Measurements from ENCODE around the gene SMPD3.

SMPD3 gene

DNA sequence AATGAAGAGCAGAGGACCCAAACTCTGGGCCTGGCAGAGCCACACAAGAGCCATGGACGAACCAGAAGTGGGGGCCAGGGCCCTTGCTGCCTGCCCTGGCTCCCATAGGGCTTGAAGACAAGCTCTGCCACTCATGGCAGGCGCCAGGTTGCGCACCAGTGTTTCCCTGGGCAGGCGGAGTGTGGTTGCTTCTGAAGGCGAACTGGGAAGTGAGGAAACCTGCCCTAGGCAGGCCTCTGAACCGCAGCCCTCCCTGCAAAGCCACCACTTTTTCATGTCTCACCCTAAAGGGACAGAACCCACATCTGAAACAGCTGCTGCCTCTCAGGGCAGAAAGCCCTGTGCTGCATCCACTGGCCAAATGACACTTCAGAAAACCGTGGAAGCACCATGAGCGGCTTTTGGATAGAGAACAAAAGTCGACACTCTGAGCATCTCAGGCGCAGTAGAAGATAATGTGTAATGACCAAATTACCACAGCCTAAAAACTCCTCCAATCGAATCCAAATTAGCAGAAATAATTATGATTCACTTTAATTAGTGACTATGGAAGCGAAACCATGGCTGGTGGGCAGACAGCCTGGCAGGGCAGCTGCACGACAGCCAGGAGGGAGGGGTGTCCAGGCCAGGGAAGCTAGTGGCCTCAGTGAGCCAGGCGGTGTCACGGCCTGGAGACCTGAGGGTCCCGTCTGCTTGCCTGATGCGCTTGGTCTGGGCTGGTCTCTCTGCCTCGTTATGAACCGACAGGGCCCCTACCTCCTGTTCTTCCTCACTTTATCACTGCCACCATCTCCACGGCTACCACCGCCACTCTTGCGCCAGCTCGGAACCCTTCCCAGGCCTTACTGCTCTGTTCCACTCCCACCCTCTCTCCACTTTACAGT is 78.4 kb downstream of the SMPD3 start:
- no peak for DNase-seq (ENCODE audit: low read depth)

- no peak for DNase-seq (ENCODE audit: low read depth)
These were observed 79.1 kb downstream of the SMPD3 start for GRCh38 chr16:68369168-68369567.

- no peak for DNase-seq (ENCODE audit: low read depth)
These were observed 79.9 kb downstream of the SMPD3 start for GRCh38 chr16:68368301-68368888.

DNA sequence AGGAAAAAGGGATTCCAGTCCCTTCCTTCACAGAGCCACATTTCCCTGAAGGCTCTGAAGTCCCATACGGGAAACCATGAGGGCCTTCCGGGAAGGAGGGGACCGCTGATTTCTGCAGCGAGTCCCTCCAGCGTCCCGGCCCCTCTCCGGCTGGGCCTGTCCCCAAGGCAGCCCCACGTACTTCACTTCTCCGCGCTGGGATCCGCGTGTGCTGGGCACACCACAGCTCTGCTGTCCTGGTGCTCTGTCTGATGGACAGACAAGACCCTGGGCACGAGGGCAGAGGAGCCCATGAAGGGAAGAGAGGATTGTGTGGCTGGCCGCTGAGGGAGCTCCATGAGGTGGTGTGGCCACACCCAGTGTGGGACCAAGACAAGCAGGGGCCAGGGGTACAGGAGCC is 80.4 kb downstream of the SMPD3 start:
- no peak for DNase-seq (ENCODE audit: low read depth)

- no peak for DNase-seq (ENCODE audit: low read depth)
These were observed 80.9 kb downstream of the SMPD3 start for GRCh38 chr16:68367440-68367839.

DNA sequence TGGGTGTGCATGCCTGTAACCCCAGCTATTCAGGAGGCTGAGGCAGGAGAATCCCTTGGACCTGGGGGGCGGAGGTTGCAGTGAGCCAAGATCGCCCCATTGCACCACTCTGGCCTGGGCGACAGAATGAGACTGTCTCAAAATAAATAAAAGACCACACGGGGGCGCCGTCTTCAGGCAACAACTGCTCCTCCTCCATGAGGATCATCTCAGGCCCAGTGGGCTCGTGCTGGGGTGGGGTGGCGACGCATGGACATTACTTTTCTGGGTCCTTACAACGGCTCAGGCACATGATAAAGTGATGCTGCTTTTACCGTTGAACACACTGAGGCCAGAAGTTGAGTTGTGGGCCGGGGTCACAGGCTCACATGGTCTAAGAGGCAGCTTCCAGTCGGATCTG is 81.3 kb downstream of the SMPD3 start:
- DNase-seq (ENCODE audit: low read depth) = no peak

- no peak for DNase-seq (ENCODE audit: low read depth)
These were observed 82.2 kb downstream of the SMPD3 start for GRCh38 chr16:68366062-68366461.

GRCh38 chr16:68365167-68365817 is 83.0 kb downstream of the SMPD3 start:
- DNase-seq (ENCODE audit: low read depth) = no peak

GRCh38 chr16:68364561-68364998 is 83.7 kb downstream of the SMPD3 start:
- DNase-seq (ENCODE audit: low read depth) = no peak

DNA sequence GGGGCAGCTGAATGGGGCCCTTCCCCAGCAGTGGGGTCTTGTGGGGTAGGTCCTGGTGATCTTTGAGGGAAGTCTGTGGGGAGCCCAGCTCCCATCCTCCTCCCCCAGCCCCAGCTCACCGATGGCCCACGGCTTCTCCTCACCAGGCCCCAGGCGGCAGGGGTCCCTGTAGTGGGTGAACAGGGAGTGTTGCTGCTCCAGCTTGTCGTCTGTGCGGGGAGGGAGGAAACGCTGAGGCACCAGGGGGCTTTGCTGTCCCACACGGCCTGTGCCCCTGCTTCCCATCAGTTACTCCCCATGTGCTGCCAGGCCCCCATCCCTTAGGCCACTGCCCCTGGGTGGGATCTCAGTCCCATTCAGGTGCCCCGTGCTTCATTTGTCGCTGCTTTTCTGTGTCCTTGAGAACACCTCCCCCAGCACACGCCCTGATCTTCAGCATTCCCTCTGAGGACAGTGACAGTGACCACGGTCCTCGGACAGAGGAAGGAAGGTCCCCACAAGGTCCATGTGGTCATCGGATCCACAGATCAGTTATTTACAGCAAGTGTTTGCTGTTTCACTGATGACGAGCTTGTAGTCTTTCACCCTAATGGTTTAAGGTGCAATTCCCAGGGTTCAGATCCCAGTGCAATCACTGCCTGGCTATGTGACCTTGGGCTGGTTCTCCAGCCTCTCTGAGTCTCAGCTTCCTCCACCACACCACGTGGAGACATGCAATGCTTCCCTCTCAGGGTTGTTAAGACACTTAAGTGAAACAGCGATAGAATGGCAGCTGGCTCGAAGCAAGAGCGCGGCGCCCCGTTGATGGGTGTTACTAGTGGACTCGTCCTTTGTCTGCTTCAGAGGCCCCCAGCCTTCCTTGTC is 84.4 kb downstream of the SMPD3 start:
- DNase-seq (ENCODE audit: low read depth) = no peak

DNA sequence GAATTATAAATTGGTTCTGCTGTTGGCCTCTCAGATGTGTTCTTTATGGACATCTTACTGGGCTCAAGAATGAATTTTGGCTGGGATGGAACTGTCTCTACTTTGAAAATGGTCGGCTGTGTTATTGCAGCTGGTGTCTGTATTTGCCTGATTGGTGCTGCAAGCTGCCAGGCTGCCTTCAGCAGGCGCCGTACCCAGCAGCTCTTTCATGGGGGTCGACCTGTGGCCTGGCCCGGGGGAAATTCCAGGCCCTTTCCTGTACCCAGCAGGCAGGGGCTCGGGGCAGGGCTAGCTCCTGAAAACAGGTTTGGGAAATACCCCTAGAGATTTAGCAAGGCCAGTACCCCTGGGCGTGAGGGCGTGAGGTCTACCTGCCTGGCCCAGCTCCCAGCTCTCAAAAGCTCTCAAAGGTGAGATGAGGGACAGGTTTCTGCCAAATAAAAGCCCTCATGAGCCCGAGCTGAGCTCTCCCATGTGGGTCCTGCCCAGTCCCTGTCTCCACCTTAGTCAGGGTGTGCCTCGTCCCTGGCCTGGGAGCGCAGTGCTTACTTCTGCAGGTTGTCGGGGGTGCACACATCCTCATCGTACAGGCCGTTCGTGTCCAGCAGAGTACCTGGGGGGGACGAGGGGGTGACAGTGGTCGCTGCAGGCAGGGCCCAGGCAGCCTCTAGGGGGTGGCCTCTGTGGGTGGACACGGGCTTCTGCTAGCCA is 85.2 kb downstream of the SMPD3 start:
- DNase-seq (ENCODE audit: low read depth) = no peak

GRCh38 chr16:68362262-68362913 is 85.9 kb downstream of the SMPD3 start:
- DNase-seq (ENCODE audit: low read depth) = no peak

DNA sequence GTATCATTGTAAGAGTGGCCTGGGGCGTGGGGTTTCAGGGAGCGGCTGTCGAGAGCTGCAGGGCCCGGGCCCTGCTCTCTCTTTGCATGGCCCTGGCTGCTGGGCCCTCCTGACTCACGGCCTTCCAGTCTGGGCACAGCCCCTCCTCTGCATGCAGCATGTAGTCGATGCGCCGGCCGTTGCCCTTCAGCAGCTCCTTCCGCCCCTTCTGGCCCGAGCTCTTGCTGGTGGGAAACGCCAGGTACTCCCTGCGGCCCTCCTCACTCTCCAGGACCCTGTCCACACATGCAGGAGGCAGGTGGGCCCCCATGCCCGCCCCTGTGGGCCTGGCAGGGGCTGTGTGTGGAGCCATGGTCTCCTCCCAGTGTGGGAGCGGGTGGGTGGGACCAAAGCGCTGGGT is 86.8 kb downstream of the SMPD3 start:
- no peak for DNase-seq (ENCODE audit: low read depth)

GRCh38 chr16:68360956-68361355 is 87.4 kb downstream of the SMPD3 start:
- DNase-seq (ENCODE audit: low read depth) = no peak

DNA sequence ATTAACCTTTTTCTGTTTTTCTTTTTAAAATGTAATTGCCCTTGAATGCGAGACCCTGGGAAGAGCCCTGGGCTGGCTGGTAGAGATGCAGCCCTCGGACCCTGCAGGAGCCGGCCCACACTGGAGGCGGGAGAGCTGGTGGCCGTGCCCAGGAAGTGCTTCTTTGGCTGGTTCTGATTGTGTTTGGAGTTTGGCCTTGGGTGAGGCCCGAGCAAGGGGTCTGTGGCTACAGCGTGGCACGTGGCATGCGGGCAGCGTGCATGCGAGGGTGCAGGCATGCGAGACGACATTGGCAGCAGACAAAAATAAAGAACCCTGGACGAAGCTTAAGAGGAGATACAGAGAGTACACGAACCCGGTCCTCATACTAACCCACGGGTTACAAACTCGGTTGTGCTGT is 87.8 kb downstream of the SMPD3 start:
- DNase-seq (ENCODE audit: low read depth) = no peak

DNA sequence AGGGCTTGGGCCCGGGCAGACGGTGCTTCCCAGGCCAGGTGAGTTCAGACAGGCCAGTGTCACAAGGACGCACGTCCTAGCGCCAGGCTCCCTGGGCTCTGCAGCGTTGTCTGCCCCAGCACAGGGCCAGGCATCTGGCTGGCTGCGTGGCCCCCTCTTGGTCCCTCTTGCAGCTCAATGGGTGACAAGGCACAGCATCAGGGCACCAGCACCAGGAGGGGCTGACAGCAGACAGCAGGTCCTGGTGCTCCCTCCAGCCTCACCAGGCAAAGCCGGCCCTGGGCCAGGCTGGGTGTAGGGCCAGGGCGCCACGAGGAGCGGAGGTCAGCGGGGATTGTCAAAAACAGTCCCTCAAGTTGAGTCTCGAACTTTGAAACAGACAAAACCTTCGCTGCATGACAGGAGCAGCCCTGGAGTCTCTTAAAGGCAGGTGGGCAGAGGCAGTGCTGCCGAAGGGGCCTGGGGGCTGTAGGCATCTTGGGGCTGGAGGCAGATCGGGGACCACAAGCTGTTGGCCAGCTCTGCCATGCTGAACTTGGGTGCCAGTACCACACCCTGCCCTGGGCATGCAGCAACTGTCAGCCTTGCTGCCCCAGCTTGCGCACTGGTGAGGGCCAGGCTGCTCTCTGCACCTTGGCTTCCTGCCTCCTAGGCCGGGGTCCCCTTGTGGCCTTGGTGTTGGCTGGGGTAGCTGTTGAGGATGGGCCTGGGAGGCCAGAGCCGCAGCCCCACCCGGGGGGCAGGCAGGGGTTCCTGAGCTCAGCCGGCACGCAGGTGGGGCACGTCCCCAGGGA is 88.7 kb downstream of the SMPD3 start:
- no peak for DNase-seq (ENCODE audit: low read depth)

DNA sequence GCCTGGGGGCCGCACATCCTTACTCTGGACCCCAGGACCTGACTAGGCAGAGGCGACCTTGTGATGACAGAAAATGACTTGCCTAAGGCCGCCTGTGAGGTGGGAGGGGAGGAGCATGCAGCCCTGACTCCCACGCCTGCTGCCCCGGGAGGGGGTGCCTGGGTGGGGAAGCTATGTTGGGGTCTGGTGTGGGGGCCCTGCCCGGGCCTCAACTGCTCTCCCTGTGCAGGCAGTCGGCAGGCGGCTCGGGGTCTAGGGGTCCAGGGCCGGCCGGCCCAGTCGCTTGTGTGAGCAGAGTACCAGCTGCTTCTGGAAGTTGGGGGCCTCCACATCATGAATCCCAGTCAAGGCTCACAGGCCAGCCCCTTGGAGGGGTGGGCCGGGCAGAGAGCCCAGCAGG is 89.4 kb downstream of the SMPD3 start:
- no peak for DNase-seq (ENCODE audit: low read depth)

- DNase-seq (ENCODE audit: low read depth) = no peak
These were observed 90.4 kb downstream of the SMPD3 start for GRCh38 chr16:68357923-68358322.

- no peak for DNase-seq (ENCODE audit: low read depth)
These were observed 90.8 kb downstream of the SMPD3 start for GRCh38 chr16:68357521-68357922.

- DNase-seq (ENCODE audit: low read depth) = no peak
These were observed 91.4 kb downstream of the SMPD3 start for GRCh38 chr16:68356919-68357286.

All from stimulated activated CD8-positive, alpha-beta memory T cell treated with anti-CD3 and anti-CD28 coated beads, Interleukin-12 subunit alpha, Interleukin-12 subunit beta, amount 100 ng/mL, for 4 hours (primary cell).